Lung (tissue), 12 donors: Measurements from ENCODE around the gene ZNF219. TPM values are rescaled to one million over a fixed set of nuclear protein-coding genes. Genes with fewer than 3 reads are reported as not detected.

ENCODE experiments used
- ATAC-seq: fragments of 200-7000 bp; cut with Tn5 transposase; one replicate; pipeline ENCODE4 v1.9.1; 2020; ENCODE audit warnings: moderate number of reproducible peaks; ENCODE audit not compliant: insufficient read depth, low FRiP score
- DNase-seq, 3 donors: peaks; one replicate each; pipeline ENCODE4 v3.0.0-alpha.2; 2013 to 2017
- H3K27ac ChIP-seq, 2 donors: one replicate each; pipeline ENCODE4 v1.5.1; 2013; ENCODE audit warnings: mild to moderate bottlenecking in 2 of 2, moderate library complexity in 2 of 2, control low read depth in 1 of 2, inconsistent platforms in 1 of 2, low read depth in 1 of 2, low read length in 1 of 2
- H3K27me3 ChIP-seq, 3 donors: one replicate each; pipeline ENCODE4 v1.5.1; 2013; ENCODE audit warnings: low read length in 2 of 3; ENCODE audit not compliant: control insufficient read depth in 3 of 3, insufficient read depth in 3 of 3
- H3K36me3 ChIP-seq, 4 donors: one replicate each; pipeline ENCODE4 v1.5.1; 2013; ENCODE audit warnings: low read length in 4 of 4, mild to moderate bottlenecking in 1 of 4, moderate library complexity in 1 of 4; ENCODE audit not compliant: control insufficient read depth in 4 of 4, insufficient read depth in 4 of 4
- H3K4me1 ChIP-seq, 5 donors: one replicate each; pipeline ENCODE4 v1.5.1; 2013; ENCODE audit warnings: low read length in 5 of 5, mild to moderate bottlenecking in 2 of 5, moderate library complexity in 1 of 5; ENCODE audit not compliant: control insufficient read depth in 5 of 5, insufficient read depth in 5 of 5
- H3K4me3 ChIP-seq: one replicate; pipeline ENCODE4 v1.5.1; 2013; ENCODE audit warnings: mild to moderate bottlenecking, control low read depth, moderate library complexity
- H3K9ac ChIP-seq, 2 donors: one replicate each; pipeline ENCODE4 v1.5.1; 2013; ENCODE audit warnings: low read length in 2 of 2, control low read depth in 1 of 2; ENCODE audit not compliant: insufficient read depth in 1 of 2
- H3K9me3 ChIP-seq, 4 donors: one replicate each; pipeline ENCODE4 v1.5.1; 2013; ENCODE audit warnings: low read length in 3 of 4, mild to moderate bottlenecking in 1 of 4, moderate library complexity in 1 of 4; ENCODE audit not compliant: control insufficient read depth in 4 of 4, insufficient read depth in 3 of 4
- WGBS, 2 donors: extraction: QIAGEN DNeasy Blood & Tissue Kit; methylation state at CpG; one replicate each; pipeline ENCODE4 v1.1.7; 2013; 5-methylcytosine and 5-hydroxymethylcytosine counted together
- polyA plus RNA-seq, 2 donors: library from polyadenylated mRNA; stranded (reverse); fragments of 200-250 nt; gene quantifications; one replicate each; pipeline ENCODE4 v1.2.1, GENCODE V29; 2013
- total RNA-seq, 2 donors: library from RNA; depleted of rRNA in 1 of 2; stranded (reverse); fragments of >200 nt in 1 of 2; gene quantifications; one replicate each; pipeline ENCODE4 v1.2.1, GENCODE V29; 2014 to 2021
- TF ChIP-seq, protein P1 (sequence below): IDR thresholded peaks from 2 replicates; pipeline ENCODE4 v1.5.1; 2012; ENCODE audit warnings: mild to moderate bottlenecking; ENCODE audit errors: control extremely low read depth, extremely low read depth
- donor health status: control.
- donor health status: control.
- donor health status: Bipolar disorder and iron deficiency.
- donor health status: healthy.
- donor health status: DM: yes; HTN: yes; CAD: no.

ZNF219 gene
- total and polyA plus RNA-seq, 4 donors: 8.0 to 48.5 (median 30.0) TPM

DNA sequence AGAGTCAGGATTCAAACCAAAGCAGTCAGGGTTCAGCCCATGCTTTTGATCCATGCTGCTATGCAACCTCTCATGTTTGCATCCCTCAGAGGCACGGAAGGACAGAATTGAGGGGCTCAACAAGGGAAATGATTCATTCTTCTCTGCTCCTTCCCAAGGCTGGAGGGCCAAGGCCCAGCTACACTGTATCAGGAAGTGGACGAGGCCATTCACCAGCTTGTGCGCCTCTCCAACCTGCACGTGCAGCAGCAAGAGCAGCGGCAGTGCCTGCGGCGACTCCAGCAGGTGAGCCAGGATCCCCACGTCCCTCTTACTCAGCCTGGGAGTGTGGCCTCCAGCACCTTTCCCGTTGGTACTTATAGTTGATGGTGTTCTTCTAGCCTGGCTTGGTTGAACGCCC is 19.7 kb downstream of the ZNF219 start:
- no peaks in the 10 kb centered on the region for H3K27me3 ChIP-seq
- H3K4me1 ChIP-seq: no peaks in the 10 kb centered on the region
- H3K9ac ChIP-seq: no peak overlapping the region
- no peak overlapping the region for H3K4me3 ChIP-seq
- peaks cover 27 to 81% (median 62%) of the 10 kb centered on the region in 4 donors for H3K36me3 ChIP-seq
- H3K27ac ChIP-seq: no peak overlapping the region
- DNase-seq: no peak
- no peak for ATAC-seq
- TF ChIP-seq, protein P1, sequence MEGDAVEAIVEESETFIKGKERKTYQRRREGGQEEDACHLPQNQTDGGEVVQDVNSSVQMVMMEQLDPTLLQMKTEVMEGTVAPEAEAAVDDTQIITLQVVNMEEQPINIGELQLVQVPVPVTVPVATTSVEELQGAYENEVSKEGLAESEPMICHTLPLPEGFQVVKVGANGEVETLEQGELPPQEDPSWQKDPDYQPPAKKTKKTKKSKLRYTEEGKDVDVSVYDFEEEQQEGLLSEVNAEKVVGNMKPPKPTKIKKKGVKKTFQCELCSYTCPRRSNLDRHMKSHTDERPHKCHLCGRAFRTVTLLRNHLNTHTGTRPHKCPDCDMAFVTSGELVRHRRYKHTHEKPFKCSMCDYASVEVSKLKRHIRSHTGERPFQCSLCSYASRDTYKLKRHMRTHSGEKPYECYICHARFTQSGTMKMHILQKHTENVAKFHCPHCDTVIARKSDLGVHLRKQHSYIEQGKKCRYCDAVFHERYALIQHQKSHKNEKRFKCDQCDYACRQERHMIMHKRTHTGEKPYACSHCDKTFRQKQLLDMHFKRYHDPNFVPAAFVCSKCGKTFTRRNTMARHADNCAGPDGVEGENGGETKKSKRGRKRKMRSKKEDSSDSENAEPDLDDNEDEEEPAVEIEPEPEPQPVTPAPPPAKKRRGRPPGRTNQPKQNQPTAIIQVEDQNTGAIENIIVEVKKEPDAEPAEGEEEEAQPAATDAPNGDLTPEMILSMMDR: no peak
- 87 to 95% methylated on average over 10 of the region's 10 CpGs for WGBS, 2 donors
- no peaks in the 10 kb centered on the region for H3K9me3 ChIP-seq

DNA sequence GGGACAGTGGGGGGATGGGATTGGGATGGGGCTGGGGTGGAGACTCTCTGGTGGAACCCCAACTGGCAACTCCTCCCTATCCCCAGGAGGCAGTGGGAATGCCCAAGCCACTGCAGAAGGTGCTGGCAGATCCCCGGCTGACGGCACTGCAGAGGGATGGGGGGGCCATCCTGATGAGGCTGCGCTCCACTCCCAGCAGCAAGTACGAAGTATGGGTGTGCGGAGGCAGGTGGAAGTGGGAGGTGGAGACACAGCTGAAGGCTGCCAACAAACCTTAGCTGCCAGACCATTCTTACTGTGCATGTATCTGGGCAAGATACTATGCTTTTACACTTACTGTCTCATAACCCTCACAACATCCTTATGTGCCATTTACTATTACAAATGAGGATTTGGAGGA is 20.2 kb downstream of the ZNF219 start:
- no peak overlapping the region for H3K27ac ChIP-seq
- no peak overlapping the region for H3K9ac ChIP-seq
- H3K4me1 ChIP-seq: no peaks in the 10 kb centered on the region
- H3K27me3 ChIP-seq: no peaks in the 10 kb centered on the region
- WGBS, 2 donors: 91 to 96% methylated on average over 5 of the region's 5 CpGs
- ATAC-seq (no peak), DNase-seq (no peak)
- peaks cover 27 to 85% (median 64%) of the 10 kb centered on the region in 4 donors for H3K36me3 ChIP-seq
- TF ChIP-seq, protein P1: no peak
- no peaks in the 10 kb centered on the region for H3K9me3 ChIP-seq
- no peak overlapping the region for H3K4me3 ChIP-seq

DNA sequence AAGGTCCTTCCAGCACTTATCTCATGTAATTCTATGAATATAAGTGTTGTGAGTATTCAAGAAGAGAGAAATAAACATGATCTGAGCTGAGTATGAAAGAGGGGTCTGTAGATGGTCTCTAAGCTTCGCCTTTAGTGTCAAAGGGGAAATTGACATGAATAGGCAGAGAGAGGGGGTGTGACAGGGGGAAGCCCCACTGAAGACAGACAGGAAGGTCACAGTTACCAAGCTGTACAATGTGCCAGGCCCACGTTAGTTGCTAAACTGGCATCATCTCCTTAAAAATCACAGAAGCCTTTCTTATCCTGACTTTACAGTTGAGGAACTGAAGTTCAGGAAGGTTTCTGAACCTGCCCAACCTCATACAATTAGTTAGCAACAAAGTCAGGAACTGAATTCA is 20.8 kb downstream of the ZNF219 start:
- no peak for ATAC-seq
- no peak for DNase-seq
- no peak overlapping the region for H3K4me3 ChIP-seq
- H3K27ac ChIP-seq: no peak overlapping the region
- H3K9me3 ChIP-seq: no peaks in the 10 kb centered on the region
- peaks cover 27 to 86% (median 63%) of the 10 kb centered on the region in 4 donors for H3K36me3 ChIP-seq
- TF ChIP-seq, protein P1: no peak
- H3K4me1 ChIP-seq: peaks cover 0 to 6% (median 0%) of the 10 kb centered on the region in 5 donors
- WGBS, 2 donors: 62 to 67% methylated on average over 2 of the region's 2 CpGs
- H3K27me3 ChIP-seq: no peaks in the 10 kb centered on the region
- no peak overlapping the region for H3K9ac ChIP-seq
